ENCODE data around the gene PPP6R2.

The PPP6R2 gene

DNA sequence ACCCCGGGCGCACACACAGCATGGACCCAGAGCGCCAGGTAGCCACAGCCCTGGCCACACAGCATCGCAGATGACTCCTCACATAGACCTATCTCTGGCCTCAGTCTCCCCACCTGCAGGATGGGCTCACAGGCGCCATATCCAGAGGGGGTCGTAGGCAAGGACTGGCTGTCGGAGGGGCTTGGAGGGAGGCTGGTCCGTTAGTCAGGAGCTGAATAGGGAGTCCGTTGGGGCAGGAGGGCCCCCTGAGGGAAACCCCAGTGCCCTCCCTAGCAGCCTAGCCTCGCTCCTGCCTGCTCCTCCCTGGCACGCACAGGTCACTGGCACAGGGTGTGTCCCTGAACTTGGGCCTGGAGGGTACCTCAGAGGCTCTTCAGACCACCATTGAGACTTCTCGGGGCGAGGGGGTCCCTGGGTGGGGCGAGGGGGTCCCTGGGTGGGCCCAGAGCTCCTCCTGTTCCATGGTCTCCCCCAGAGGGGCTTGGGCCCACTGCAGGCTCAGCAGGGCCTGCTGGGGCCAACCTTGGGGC lies 37.7 kb upstream of the PPP6R2 start:
- in situ Hi-C loops (cut with MboI; ENCODE audit: low sequenced_read_pairs): no loop called here

DNA sequence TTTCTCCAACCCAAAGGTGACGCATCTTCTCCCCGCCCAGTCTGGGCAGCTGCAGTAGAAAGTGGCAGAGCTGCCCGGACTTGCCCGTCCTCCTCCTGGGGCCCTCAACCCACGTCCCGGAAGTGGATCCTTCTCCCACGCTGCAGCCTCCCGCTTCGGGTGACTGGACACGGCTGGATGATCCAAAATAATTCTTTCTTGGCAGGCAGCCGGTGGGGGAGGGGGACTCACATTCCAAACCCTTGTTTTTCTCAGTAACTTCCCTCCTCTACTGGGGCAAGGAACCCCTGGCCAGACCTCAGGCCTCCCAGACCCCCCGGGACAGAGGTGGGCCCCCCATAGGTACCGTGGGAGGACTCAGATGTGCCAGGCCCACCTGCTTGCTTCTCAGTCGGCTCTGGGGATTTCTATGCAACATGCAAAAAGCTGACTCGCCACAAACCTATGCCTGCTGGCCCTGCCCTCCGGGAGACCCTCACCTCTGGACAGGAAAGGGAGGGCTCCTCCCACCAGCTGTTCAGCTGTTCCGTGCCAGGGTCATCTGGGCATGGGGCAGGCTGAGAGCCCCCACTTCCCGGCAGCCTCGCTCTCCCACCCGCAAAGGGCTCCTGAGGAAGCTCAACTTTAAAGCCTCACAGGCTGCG lies 37.1 kb upstream of the PPP6R2 start:
- in situ Hi-C loops (cut with MboI; ENCODE audit: low sequenced_read_pairs): no loop called here

DNA sequence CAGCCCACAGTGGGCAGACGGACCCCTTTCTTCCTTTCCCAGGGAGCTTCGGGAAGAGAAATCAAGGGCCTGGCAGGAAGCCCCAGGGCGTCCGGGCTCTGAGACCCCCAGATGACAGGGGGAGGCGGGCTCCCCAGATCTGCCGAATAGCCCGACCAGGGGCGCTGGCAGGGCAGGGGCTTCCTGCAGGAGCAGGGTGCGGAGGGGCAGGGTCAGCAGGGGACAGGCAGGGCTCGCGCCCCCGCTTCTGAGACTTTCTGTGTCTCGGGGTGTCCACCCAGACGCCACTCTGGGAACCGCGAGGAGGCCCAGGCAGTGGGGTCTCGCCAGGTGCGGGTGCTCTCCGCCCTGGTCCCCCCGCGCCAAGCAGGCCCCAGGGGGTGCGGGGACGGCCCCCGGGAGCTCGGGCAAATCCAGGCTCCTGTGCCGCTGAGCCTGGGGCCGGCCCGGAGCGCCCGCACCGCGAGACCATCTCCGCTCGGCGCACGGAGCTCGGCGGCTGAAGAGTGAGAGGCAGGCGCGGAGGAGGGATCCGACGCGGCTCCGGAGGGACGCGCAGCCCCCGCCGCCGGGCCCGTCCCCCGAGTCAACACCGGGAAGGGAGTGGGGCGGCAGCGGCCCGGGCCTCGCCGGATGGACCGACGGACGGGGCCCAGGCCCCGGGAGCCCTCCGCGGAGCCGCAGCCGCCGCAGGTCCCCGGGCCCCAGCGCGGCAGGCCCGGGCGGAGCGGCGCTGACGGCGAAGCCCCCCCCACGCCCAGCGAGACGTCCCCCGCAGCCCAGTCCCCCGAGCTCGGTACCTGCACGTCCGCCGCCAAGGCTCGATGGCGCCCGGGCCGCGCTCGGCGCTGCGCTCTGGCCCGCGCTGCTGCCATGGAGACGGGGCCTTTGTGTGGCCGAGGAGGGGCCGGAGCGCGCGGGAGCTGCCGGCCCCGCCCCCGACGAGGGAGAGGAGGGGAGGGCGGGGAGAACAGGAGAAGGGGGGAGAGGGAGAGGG lies 36.1 kb upstream of the PPP6R2 start, which contains the start of gene PLXNB2:
TSS of gene PLXNB2 (minus strand) at position 894 of the 997 bp plus-strand sequence. CDS start 17,062 bp downstream, outside the sequence.
- in situ Hi-C loops (cut with MboI; ENCODE audit: low sequenced_read_pairs): no loop called here

DNA sequence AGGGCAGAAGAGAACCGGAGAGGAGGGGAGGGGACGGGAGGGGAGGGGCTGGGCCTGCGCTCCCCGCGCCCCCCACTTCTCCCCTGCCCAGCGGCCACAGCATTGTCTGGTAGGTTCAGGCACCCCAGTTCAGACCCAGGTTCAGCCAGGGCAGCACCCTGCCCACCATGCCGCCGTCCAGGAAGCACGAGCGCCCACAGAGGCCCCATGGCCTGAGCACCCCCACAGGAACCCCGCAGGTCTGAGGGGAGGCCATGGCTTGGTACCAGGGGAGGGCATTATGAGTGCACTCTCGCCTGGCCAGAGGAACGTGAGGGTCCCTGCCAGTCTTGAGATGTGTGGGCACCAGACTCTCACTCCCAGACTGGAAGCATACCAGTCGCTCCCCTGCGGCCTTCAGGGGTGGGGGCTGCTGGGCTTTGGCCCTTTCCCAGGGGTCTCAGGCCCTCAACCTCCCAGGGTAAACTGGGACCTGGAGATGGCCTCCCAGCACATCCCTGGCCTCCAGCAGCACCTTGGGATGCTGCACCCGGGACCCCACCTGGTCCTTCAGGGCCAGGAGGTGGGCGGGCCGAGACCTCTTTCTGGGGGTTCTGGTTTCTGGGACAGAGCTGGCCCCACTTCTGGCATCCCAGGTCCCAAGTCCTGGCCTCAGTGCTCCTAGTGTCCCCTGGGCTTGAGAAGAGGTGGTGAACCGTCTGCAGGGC lies 35.1 kb upstream of the PPP6R2 start:
- in situ Hi-C loops (cut with MboI; ENCODE audit: low sequenced_read_pairs): no loop called here

DNA sequence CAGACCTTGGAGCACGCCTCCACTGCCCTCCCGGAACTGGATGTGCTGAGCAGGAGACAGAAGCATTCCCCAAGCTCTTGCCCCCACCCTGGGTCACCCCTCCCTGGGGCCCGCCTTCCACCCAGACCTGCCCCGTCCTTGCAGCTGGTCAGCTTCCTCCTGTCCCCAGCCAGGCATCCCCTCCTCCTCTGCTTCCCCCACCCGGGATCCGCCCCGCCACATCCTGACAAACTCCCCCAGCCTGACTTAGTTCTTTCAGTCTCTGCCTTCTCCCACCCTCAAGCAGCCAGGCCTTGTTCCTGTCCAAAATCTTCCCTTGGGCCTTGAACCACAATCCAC lies 34.6 kb upstream of the PPP6R2 start:
- in situ Hi-C loops (cut with MboI; ENCODE audit: low sequenced_read_pairs): no loop called here

DNA sequence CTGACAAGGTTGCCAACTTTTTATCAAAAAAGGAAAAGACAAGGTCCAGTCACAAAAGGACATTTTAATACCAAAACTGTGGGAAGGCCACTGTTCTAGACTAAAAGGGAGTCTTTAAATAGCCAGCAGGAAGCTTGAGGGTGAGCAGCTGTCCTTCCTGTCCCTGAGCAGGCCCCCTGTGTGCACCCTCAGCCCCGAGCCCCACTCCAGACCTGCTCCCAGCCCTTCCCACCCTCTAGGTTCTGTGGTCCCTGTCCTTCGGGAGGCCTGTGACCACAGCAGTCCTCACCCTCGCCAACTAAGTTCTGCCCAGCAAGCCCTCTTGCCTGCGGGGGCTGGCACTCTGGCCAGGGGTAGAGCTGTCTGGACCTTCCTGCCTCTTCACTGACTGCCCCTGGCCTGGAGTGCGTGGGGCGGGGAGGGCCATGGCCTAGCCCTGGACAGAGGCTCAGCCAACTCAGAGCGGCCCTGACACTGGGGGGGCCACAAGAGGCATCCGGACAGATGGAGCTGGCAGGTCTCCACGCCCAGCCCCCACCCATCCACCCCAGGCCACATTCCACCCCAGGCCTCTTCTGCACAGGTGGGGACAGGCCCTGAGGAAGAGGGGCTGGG lies 34.0 kb upstream of the PPP6R2 start:
- in situ Hi-C loops (cut with MboI; ENCODE audit: low sequenced_read_pairs): no loop called here

DNA sequence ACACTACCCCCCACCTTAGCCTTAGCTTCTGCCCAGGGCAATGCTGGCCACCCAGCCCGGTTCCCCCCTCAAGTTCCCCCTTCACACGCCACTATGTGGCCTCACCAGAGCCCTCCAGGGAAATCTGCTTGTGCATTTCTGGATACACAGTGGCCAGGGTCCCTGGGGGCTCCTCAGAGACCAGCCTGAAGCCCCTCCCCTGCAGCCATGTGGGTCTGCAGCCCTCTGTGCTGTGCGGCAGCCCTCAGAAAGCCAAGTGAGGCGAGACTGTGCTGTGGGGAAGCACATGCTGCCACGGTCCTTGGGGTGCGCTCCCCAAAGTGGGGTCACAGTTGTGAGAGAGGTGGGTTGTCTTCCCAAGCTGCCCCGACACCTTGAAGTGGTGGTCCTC lies 33.5 kb upstream of the PPP6R2 start:
- in situ Hi-C loops (cut with MboI; ENCODE audit: low sequenced_read_pairs): no loop called here

DNA sequence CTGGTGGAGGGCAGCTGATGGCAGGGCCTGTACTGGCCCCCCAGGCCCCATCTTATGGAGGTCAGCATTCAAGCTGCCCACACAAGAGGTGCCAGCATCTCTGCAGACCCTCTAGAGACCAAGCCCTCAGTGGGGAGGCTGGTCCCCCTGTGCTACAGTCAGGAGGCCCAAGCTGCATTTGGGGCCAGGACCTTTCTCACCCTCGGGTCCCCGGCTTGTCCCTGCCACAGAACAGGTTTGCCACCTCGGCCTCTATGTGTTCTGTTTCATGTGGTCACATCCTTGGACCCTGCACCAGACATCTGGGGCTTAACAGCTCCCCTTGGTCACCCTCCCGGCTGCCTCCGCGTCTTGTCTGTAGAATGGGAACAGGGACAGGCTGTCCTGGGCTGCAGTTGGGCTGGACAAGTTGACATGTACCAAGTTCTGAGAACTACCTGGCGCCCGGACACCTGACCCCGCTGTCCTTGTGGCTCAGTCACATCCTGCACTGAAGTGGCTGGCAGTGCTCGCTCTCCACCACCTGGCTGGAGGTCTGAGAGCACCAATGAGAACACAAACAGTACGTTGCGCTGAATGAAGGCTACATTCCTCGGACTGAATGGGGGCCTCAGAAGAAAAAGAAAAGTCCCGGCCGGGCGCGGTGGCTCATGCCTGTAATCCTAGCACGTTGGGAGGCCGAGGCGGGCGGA lies 33.0 kb upstream of the PPP6R2 start:
- in situ Hi-C loops (cut with MboI; ENCODE audit: low sequenced_read_pairs): no loop called here

DNA sequence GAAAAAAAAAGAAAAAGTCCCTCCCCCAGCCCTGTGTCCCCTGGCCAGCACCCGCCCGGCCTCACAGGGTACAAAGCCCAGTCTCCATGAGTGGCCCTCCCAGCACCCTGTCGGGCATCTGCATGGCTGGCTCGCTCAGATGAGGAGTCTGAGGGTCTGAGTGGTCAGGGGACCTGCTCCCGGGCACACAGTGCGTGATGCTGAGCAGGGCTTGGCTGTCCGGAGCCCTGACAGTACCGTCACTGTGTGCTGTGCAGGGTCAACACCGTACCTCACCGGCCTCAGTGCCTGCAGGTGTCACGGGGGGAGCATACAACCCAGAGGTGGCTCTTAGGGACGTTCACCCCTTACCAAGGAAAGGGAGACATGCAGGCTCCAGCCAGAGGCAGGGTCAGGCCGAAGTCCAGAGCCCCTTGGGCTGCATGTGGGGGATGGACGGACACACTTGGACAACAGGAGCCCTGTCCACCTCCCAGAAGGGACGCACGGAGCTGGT lies 32.1 kb upstream of the PPP6R2 start:
- in situ Hi-C loops (cut with MboI; ENCODE audit: low sequenced_read_pairs): no loop called here

DNA sequence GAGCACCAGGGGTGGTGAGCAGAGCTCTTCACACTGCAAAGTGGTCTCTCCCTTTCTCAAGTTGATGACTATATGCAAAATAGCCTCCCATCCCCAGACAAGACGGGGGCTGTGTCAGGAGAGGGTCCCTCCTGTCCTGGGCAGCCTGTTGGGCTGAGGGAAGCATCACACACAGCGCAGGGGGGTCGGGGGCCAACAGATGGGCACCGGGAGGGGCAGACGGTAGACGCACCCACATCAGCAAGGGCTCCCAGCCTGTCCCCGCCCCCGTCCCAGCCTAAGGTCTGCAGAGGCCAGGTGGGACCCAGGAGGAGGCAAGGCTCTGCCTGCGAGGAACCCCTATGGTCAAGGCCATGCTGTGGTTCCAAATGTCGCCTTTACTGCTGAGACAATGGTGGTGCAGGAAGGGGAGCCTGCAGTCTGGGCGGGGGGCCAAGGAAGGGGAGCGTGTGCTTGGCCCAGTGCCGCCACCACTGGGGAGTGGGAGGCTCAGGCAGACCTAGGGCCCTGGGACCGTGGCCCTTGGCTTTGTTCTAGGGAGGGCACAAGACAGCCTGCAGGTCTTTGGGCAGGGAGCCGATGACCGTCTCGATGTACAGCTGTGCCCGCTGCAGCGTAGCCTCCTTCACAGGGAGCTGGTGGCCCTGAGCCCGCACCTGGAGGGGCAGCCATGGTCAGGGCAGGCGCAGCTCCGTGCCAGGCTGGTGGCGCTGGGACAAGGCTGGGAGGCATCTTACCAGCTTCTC lies 31.3 kb upstream of the PPP6R2 start:
- in situ Hi-C loops (cut with MboI; ENCODE audit: low sequenced_read_pairs): no loop called here

DNA sequence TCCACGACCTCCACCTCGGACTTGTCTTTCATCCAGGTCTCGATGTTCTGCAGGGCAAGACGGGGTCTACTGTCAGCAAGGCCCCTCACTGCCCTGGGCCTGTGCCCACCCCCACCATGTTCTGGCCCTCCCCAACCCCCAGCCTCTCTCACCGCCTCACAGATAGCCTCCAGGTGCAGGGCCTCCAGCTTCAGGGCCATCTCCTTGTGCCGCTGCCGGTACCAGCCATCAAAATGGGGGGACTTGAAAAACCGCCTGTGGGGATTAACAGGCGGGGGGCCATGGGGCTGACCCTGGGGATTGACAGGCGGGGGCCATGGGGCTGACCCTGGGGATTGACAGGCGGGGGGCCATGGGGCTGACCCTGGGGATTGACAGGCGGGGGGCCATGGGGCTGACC lies 30.8 kb upstream of the PPP6R2 start:
- in situ Hi-C loops (cut with MboI; ENCODE audit: low sequenced_read_pairs): no loop called here

DNA sequence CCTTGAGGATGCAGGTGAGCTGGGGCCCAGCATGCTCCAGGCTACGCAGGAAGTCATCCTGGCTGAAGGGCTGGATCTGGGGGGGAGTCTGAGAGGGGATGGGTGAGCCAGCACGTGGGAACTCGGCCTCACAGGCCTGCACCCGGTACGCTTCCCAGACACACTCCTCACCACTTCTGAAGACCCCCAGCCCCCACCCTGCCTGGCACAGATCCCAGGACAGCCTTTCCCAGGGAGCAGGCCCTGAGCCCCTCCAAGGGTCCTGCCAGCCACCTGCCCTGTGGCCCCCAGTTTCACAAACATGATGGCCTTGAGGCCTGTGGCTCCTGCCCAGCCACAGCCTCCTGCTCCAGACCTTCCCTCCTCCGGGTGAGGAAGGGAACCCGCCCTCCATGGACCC lies 30.1 kb upstream of the PPP6R2 start:
- in situ Hi-C loops (cut with MboI; ENCODE audit: low sequenced_read_pairs): no loop called here

DNA sequence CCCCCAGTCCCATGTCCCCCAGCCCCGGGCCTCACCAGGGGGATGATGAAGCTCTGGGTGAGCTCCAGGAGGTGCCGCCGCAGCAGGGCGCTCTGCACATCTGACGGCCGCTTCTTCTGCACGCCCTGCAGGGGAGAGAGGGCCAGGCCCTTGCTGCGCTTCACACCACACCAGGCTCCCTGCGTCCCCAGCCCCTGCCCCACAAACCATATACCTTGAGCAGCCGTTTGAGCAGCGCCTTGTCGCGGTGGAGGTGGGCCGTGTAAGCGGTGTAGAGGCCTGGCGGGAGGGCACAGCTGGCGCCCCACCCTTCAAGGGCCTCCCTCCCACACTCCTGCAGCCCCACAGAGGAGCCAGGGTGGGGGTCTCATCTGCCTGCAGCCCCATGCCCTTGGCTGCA lies 29.5 kb upstream of the PPP6R2 start:
- in situ Hi-C loops (cut with MboI; ENCODE audit: low sequenced_read_pairs): no loop called here

DNA sequence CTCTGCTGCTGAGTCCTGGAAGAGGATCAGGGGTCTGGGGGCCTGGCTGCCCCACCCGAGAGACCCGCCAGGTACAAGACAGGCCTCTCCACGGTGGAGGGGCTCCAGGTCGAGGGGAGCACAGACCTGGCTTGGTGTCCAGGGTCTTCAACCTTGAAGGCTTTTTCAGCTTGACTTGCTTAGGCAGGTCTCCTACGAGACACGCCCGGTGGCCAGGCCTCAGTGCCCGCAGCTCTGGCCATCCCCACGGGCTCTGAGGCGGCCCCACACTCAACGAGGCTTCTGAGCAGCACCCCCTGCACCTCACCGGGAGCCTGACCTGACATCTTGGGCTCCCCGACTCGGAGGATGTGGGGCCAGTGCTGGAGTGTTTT lies 29.1 kb upstream of the PPP6R2 start:
- in situ Hi-C loops (cut with MboI; ENCODE audit: low sequenced_read_pairs): no loop called here

DNA sequence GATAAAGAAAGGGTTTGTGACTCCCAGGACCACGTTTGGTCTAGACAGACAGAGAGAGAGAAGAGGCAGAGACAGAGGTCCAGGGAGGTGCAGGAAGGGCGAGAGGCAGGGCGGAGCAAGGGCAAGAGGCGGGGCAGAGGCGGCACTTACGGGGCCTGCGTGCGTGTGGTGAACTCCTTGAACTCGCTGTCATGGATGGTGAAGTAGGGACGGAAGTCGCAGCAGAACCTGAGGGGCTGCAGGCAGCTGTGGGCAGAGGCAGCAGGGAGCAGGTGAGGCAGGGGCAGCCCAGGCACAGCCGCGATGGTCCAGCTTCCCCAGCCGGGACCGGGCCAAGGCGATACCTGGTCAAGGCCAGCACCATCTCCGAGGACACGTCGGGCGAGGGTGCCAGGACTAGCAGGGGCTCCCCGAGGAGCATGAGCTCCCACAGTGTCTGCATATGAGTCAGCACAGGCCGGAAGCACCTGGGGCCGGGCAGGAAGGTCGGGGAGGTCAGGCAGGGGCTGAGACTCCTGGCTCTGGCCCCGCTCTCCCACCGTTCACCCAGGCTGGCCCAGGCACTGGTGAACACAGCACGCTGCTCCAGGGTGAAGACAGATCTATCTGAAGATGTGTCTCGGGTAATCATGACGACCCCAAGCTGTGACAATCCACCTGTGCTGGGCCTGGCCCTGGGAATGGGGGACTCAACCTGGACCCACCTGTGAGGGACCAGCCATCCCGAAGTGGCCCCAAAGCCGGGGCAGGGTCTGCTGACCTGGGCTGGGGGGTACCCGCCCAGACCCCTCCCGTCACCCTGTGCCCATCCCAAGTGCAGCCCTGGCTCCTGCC lies 28.5 kb upstream of the PPP6R2 start:
- in situ Hi-C loops (cut with MboI; ENCODE audit: low sequenced_read_pairs): no loop called here

DNA sequence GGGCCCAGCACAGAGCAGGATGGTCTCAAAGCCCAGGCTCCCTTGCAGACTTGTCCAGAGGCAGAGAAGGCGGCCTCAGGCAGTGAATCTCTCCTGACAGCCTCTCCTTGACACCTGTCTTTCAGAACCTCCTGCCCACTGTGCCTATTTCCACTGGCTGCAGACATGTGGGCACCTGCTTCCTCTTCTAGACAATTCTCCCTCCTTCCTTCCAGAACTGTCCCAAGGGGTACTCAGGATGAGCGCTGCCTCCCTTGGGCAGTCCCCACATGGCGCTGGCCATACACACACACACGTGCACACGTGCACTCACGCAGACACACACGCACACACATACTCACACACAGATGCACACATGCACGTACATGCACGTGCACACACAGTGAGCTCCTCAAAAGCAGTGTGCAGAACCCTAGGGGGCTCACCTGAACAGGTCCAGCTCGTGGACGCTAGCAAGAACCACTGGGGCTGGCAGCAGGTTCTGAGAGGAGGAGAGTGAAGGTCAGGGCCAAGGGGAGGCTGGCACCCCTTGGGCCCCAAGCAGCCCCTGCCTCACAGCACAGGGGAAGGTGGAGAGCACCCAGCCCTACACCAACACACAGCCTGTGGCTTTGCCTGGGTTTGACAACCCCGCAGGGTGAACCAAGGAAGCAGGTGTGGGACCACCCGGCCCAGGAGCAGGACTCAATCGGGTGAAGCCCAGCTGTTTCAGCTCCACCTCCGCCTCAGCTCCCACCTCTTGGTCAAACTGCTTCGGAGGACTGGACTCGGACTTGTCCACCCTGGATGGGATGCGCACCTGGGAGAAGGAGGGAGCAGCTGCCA lies 27.6 kb upstream of the PPP6R2 start:
- in situ Hi-C loops (cut with MboI; ENCODE audit: low sequenced_read_pairs): no loop called here

DNA sequence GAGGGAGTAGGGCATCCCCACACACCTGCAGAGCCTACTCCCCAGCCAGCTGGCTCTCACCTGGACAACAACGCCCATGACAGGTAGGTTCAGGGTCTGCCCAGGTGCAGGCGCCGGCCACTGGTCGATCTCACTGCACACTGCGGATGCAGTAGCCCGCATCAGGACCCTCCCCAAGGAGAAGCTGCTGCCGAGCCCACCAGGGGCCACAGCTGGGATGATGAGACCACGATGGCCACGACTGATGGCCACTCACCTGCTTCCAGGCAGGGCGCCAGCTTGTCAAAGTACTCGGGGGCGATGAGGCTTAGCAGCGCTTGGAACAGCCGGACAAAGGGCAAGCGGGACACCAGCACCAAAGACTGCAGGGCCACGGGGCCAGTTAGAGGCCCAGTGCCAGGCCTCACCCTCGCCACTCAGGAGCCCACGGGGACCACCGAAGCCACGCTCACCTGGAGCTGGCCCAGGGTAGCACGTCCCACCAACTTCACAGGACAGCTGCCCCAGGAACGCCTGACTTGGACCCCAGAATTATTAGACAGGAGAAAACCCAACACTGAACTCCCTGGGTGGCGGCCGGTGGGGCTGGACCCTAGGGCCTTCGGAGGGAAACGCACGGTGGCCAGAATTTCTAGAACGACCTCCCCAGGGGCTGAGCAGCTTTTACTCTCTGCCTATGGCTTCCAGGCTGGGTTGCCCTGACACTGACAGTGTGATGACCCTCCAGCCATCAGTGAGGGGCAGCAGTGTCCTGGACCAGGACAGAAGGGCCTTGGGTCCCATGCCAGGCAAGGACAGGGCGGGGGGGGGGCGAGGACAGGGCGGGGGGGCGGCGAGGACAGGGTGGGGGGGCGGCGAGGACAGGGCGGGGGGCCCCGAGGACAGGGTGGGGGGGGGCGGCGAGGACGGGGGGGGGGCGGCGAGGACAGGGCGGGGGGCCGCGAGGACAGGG lies 26.7 kb upstream of the PPP6R2 start:
- in situ Hi-C loops (cut with MboI; ENCODE audit: low sequenced_read_pairs): no loop called here

Measured in HL-60/S4 (cell line).